ENCODE measurements around the gene RNF149.
A peak's percentile ranks its signal among the peaks of the same experiment; 100 is the strongest.
"Not testable (repeated sequence)": the region's sequence is repeated elsewhere in the genome, so short reads cannot be mapped to it uniquely, and the experiment has no call there.

The RNF149 gene

GRCh38 chr2:101308432-101309210, at the start of gene RNF149:
Gene RNF149 (minus strand): TSS chr2:101308701. CDS start chr2:101308588, 113 bp downstream.
- DNase-seq (ENCODE audit: low read depth), result peak; percentile 90

GRCh38 chr2:101357376-101357775, 48.9 kb upstream of the RNF149 start:
- DNase-seq (ENCODE audit: low read depth), result no peak

- no peak for DNase-seq (ENCODE audit: low read depth)
Measured at GRCh38 chr2:101356521-101356920, 48.0 kb upstream of the RNF149 start.

- no peak for DNase-seq (ENCODE audit: low read depth)
Measured at GRCh38 chr2:101356055-101356454, 47.6 kb upstream of the RNF149 start.

- no peak for DNase-seq (ENCODE audit: low read depth)
Measured at GRCh38 chr2:101355401-101356054, 47.0 kb upstream of the RNF149 start.

- no peak for DNase-seq (ENCODE audit: low read depth)
Measured at GRCh38 chr2:101354420-101355311, 46.2 kb upstream of the RNF149 start.

- not testable (repeated sequence) for DNase-seq (ENCODE audit: low read depth)
Measured at GRCh38 chr2:101352631-101353030, 44.1 kb upstream of the RNF149 start.

GRCh38 chr2:101351207-101351606, 42.7 kb upstream of the RNF149 start:
- no peak for DNase-seq (ENCODE audit: low read depth)

- no peak for DNase-seq (ENCODE audit: low read depth)
Measured at GRCh38 chr2:101349893-101350662, 41.6 kb upstream of the RNF149 start.

- DNase-seq (ENCODE audit: low read depth), result no peak
Measured at GRCh38 chr2:101348883-101349282, 40.4 kb upstream of the RNF149 start.

- no peak for DNase-seq (ENCODE audit: low read depth)
Measured at GRCh38 chr2:101346909-101347308, 38.4 kb upstream of the RNF149 start.

GRCh38 chr2:101344137-101344536, 35.6 kb upstream of the RNF149 start:
- no peak for DNase-seq (ENCODE audit: low read depth)

- no peak for DNase-seq (ENCODE audit: low read depth)
Measured at GRCh38 chr2:101342625-101343008, 34.1 kb upstream of the RNF149 start.

GRCh38 chr2:101341901-101342624, 33.6 kb upstream of the RNF149 start:
- peak; percentile 50 for DNase-seq (ENCODE audit: low read depth)

- no peak for DNase-seq (ENCODE audit: low read depth)
Measured at GRCh38 chr2:101341421-101341820, 32.9 kb upstream of the RNF149 start.

- DNase-seq (ENCODE audit: low read depth), result no peak
Measured at GRCh38 chr2:101340141-101340551, 31.6 kb upstream of the RNF149 start.

GRCh38 chr2:101339266-101339880, 30.9 kb upstream of the RNF149 start:
- no peak for DNase-seq (ENCODE audit: low read depth)

- DNase-seq (ENCODE audit: low read depth), result no peak
Measured at GRCh38 chr2:101337877-101338276, 29.4 kb upstream of the RNF149 start.

- DNase-seq (ENCODE audit: low read depth), result no peak
Measured at GRCh38 chr2:101332885-101333766, 24.6 kb upstream of the RNF149 start.

GRCh38 chr2:101331202-101331601, 22.7 kb upstream of the RNF149 start:
- DNase-seq (ENCODE audit: low read depth), result no peak
